ENCODE results near the gene ZNF644. TPM values are rescaled to one million over a fixed set of nuclear protein-coding genes. Genes with fewer than 3 reads are reported as not detected.

ZNF644 gene
- polyA plus RNA-seq, 3 donors = 7.0 to 22.2 (median 17.6) TPM

DNA sequence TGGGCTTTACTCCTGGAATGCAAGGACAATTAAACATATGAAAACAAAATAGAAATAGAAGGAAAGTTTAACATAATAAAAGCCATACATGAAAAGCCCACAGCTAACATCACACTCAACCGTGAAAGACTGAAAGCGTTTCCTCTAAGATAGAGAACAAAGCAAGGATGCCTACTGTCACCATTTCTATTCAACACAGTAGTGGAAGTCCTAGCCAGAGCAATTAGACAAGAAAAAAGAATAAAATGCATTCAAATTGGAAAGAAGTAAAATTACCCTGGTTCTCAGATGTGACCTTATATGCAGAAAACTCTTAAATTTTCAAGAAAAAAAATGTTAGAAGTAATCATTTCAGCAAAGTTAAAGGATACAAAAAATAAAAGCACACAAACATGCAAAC lies 34.0 kb downstream of the ZNF644 start:
- TF ChIP-seq, protein P1, sequence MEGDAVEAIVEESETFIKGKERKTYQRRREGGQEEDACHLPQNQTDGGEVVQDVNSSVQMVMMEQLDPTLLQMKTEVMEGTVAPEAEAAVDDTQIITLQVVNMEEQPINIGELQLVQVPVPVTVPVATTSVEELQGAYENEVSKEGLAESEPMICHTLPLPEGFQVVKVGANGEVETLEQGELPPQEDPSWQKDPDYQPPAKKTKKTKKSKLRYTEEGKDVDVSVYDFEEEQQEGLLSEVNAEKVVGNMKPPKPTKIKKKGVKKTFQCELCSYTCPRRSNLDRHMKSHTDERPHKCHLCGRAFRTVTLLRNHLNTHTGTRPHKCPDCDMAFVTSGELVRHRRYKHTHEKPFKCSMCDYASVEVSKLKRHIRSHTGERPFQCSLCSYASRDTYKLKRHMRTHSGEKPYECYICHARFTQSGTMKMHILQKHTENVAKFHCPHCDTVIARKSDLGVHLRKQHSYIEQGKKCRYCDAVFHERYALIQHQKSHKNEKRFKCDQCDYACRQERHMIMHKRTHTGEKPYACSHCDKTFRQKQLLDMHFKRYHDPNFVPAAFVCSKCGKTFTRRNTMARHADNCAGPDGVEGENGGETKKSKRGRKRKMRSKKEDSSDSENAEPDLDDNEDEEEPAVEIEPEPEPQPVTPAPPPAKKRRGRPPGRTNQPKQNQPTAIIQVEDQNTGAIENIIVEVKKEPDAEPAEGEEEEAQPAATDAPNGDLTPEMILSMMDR (IDR thresholded peaks at IDR 0.05) = no peak
- Histone ChIP-seq H3K9me3 (replicated peaks in 1 of 2; ENCODE audit: control insufficient read depth in 1 of 2, insufficient read depth in 1 of 2, low read length in 2 of 2) (no peaks in the 10 kb centered on the region), H3K27ac (ENCODE audit: low read depth in 1 of 2, low read length in 2 of 2) (no peak overlapping the region), H3K9ac (ENCODE audit: insufficient read depth, low read length, poor library complexity, severe bottlenecking) (no peak overlapping the region), H4K20me1 (ENCODE audit: insufficient read depth, low read length) (peaks cover 99% of the 10 kb centered on the region), H2AFZ (ENCODE audit: insufficient read depth, low read depth, low read length, poor library complexity, severe bottlenecking) (no peak overlapping the region), H3K4me1 (ENCODE audit: control insufficient read depth in 1 of 2, insufficient read depth in 2 of 2, low read length in 2 of 2) (peaks cover 25 to 40% of the 10 kb centered on the region in 2 donors), H3K36me3 (replicated peaks in 1 of 2; ENCODE audit: control insufficient read depth in 1 of 2, insufficient read depth in 2 of 2, low read length in 2 of 2) (peaks cover 0 to 13% of the 10 kb centered on the region in 2 donors), H3K4me2 (replicated peaks; ENCODE audit: extremely low read depth, low read length, poor library complexity, severe bottlenecking) (no peak overlapping the region), H3K27me3 (ENCODE audit: control insufficient read depth in 2 of 2, insufficient read depth in 2 of 2, low read length in 2 of 2) (no peaks in the 10 kb centered on the region), H3K4me3 (replicated peaks in 1 of 3; ENCODE audit: low read depth in 2 of 3, low read length in 3 of 3) (no peak overlapping the region), H3K79me2 (ENCODE audit: insufficient read depth, low read length) (peaks cover 96% of the 10 kb centered on the region)
- WGBS (ENCODE audit: insufficient coverage) = no CpG with 5 or more reads among the region's 2 CpGs
- H3K27ac Mint-ChIP-seq = no peak overlapping the region
- H3K4me1 Mint-ChIP-seq = peaks cover 56% of the 10 kb centered on the region
- H3K9me3 Mint-ChIP-seq = peaks cover 0 to 11% (median 8%) of the 10 kb centered on the region in 7 donors
- H3K27me3 Mint-ChIP-seq (ENCODE audit: low read depth in 3 of 3) = no peaks in the 10 kb centered on the region
- no peak for DNase-seq
- intact Hi-C loops (cut with micrococcal nuclease) = no loop called here
- no peak overlapping the region for H3K4me3 Mint-ChIP-seq
- H3K36me3 Mint-ChIP-seq = peaks cover 16 to 36% of the 10 kb centered on the region in 2 donors

DNA sequence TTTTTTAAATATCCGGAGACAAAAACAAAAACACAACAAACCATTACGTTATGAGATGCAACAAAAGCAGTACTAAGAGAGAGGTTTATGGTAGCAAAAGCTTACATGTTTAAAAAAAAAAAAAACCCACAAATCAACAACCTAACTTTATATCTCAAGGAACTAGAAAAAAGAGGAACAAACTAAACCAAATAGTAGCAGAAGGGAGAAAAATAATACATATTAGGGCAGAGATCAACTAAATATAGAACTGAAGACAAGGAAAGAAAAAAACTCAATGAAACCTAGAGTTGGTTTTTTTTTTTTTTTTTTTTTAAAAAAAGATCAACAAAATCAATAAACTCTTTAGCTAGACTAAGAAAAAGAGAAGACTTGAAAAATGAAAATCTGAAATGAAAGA lies 34.9 kb downstream of the ZNF644 start:
- no peak overlapping the region for H3K4me3 ChIP-seq (replicated peaks in 1 of 3; ENCODE audit: low read depth in 2 of 3, low read length in 3 of 3)
- H3K36me3 Mint-ChIP-seq = peaks cover 16 to 34% of the 10 kb centered on the region in 2 donors
- peaks cover 53% of the 10 kb centered on the region for H3K4me1 Mint-ChIP-seq
- no CpG with 5 or more reads among the region's 2 CpGs for WGBS (ENCODE audit: insufficient coverage)
- no peak for DNase-seq
- TF ChIP-seq, protein P1 (IDR thresholded peaks at IDR 0.05) = no peak
- peak overlapping the region; percentile 18 for H3K4me2 ChIP-seq (replicated peaks; ENCODE audit: extremely low read depth, low read length, poor library complexity, severe bottlenecking)
- H3K4me3 Mint-ChIP-seq = no peak overlapping the region
- peaks cover 0 to 11% (median 8%) of the 10 kb centered on the region in 7 donors for H3K9me3 Mint-ChIP-seq
- H3K27me3 Mint-ChIP-seq (ENCODE audit: low read depth in 3 of 3) = no peaks in the 10 kb centered on the region
- H3K27ac Mint-ChIP-seq = peak overlapping the region in 5 of 7 donors; percentile 40 to 69 (median 66)
- intact Hi-C loops (cut with micrococcal nuclease) = no loop called here
- peaks cover 25 to 40% of the 10 kb centered on the region in 2 donors for H3K4me1 ChIP-seq (ENCODE audit: control insufficient read depth in 1 of 2, insufficient read depth in 2 of 2, low read length in 2 of 2)
- H3K27ac ChIP-seq (ENCODE audit: low read depth in 1 of 2, low read length in 2 of 2) = no peak overlapping the region
- peaks cover 96% of the 10 kb centered on the region for H3K79me2 ChIP-seq (ENCODE audit: insufficient read depth, low read length)
- H3K36me3 ChIP-seq (replicated peaks in 1 of 2; ENCODE audit: control insufficient read depth in 1 of 2, insufficient read depth in 2 of 2, low read length in 2 of 2) = peaks cover 0 to 16% of the 10 kb centered on the region in 2 donors
- H3K9me3 ChIP-seq (replicated peaks in 1 of 2; ENCODE audit: control insufficient read depth in 1 of 2, insufficient read depth in 1 of 2, low read length in 2 of 2) = no peaks in the 10 kb centered on the region
- no peak overlapping the region for H2AFZ ChIP-seq (ENCODE audit: insufficient read depth, low read depth, low read length, poor library complexity, severe bottlenecking)
- no peaks in the 10 kb centered on the region for H3K27me3 ChIP-seq (ENCODE audit: control insufficient read depth in 2 of 2, insufficient read depth in 2 of 2, low read length in 2 of 2)
- peaks cover 96% of the 10 kb centered on the region for H4K20me1 ChIP-seq (ENCODE audit: insufficient read depth, low read length)
- no peak overlapping the region for H3K9ac ChIP-seq (ENCODE audit: insufficient read depth, low read length, poor library complexity, severe bottlenecking)

Measured in CD14-positive monocyte (primary cell).